Osteoblast (primary cell): ENCODE measurements around the gene TNPO3. TPM values are rescaled to one million over a fixed set of nuclear protein-coding genes. Genes with fewer than 3 reads are reported as not detected.

ENCODE experiments used
- DNase-seq: peaks from one replicate; pipeline ENCODE4 v3.0.0; 2011; ENCODE audit warnings: low spot score, mixed read lengths; ENCODE audit not compliant: insufficient read length; ENCODE audit errors: missing footprints
- H2AFZ ChIP-seq: 2 replicates; pipeline ENCODE4 v1.6.0; 2011; ENCODE audit warnings: mild to moderate bottlenecking, low read length
- H3K27ac ChIP-seq: 2 replicates; pipeline ENCODE4 v1.5.1; 2011; ENCODE audit warnings: mild to moderate bottlenecking, low read depth, low read length, moderate library complexity
- H3K27me3 ChIP-seq: 2 replicates; pipeline ENCODE4 v1.6.0; 2012; ENCODE audit warnings: mild to moderate bottlenecking, control low read depth, inconsistent platforms, low read length, moderate library complexity; ENCODE audit not compliant: insufficient read depth
- H3K36me3 ChIP-seq: 2 replicates; pipeline ENCODE4 v1.5.1; 2011; ENCODE audit warnings: mild to moderate bottlenecking, low read length, control low read depth, moderate library complexity; ENCODE audit not compliant: insufficient read depth
- H3K4me1 ChIP-seq: 2 replicates; pipeline ENCODE4 v1.5.1; 2011; ENCODE audit warnings: mild to moderate bottlenecking, low read length, control low read depth, moderate library complexity; ENCODE audit not compliant: insufficient read depth
- H3K4me2 ChIP-seq: 2 replicates; pipeline ENCODE4 v1.6.0; 2011; ENCODE audit warnings: mild to moderate bottlenecking, low read length; ENCODE audit not compliant: insufficient read depth
- H3K4me3 ChIP-seq: fragments of 200-600 bp; sonication (generic); 3 replicates; pipeline ENCODE4 v1.5.1; 2012; ENCODE audit warnings: mild to moderate bottlenecking, low read length, inconsistent platforms; ENCODE audit not compliant: insufficient read depth
- H3K79me2 ChIP-seq: 2 replicates; pipeline ENCODE4 v1.6.0; 2012; ENCODE audit warnings: mild to moderate bottlenecking, low read length, control low read depth, inconsistent platforms; ENCODE audit not compliant: insufficient read depth
- H3K9me3 ChIP-seq: 2 replicates; pipeline ENCODE4 v1.5.1; 2011; ENCODE audit warnings: low read depth, low read length, control low read depth
- H4K20me1 ChIP-seq: 2 replicates; pipeline ENCODE4 v1.6.0; 2012; ENCODE audit warnings: mild to moderate bottlenecking, low read length, control low read depth; ENCODE audit not compliant: insufficient read depth
- total RNA-seq: library from RNA; depleted of rRNA; stranded (reverse); fragments of >200 nt; gene quantifications from 2 replicates; pipeline ENCODE4 v1.2.3, GENCODE V29; 2012
- TF ChIP-seq, protein P1 (sequence below): IDR thresholded peaks from 2 replicates; pipeline ENCODE4 v1.5.1; 2011; ENCODE audit warnings: mild to moderate bottlenecking, low read depth, low read length, moderate library complexity; ENCODE audit errors: extremely low read depth

TNPO3 gene
- total RNA-seq, 1 donor: 56.1 TPM

- Histone ChIP-seq H4K20me1 (peaks cover 2% of the 10 kb centered on the region), H3K9me3 (no peaks in the 10 kb centered on the region), H2AFZ (no peak overlapping the region), H3K79me2 (no peaks in the 10 kb centered on the region), H3K4me1 (no peaks in the 10 kb centered on the region), H3K4me3 (no peak overlapping the region), H3K27ac (no peak overlapping the region), H3K4me2 (no peak overlapping the region), H3K36me3 (peaks cover 65% of the 10 kb centered on the region), H3K27me3 (no peaks in the 10 kb centered on the region)
- TF ChIP-seq, protein P1, sequence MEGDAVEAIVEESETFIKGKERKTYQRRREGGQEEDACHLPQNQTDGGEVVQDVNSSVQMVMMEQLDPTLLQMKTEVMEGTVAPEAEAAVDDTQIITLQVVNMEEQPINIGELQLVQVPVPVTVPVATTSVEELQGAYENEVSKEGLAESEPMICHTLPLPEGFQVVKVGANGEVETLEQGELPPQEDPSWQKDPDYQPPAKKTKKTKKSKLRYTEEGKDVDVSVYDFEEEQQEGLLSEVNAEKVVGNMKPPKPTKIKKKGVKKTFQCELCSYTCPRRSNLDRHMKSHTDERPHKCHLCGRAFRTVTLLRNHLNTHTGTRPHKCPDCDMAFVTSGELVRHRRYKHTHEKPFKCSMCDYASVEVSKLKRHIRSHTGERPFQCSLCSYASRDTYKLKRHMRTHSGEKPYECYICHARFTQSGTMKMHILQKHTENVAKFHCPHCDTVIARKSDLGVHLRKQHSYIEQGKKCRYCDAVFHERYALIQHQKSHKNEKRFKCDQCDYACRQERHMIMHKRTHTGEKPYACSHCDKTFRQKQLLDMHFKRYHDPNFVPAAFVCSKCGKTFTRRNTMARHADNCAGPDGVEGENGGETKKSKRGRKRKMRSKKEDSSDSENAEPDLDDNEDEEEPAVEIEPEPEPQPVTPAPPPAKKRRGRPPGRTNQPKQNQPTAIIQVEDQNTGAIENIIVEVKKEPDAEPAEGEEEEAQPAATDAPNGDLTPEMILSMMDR: no peak
- no peak for DNase-seq
These were observed 69.3 kb downstream of the TNPO3 start for GRCh38 chr7:128985660-128986059.

GRCh38 chr7:128982105-128982504 is 72.8 kb downstream of the TNPO3 start:
- DNase-seq: no peak
- Histone ChIP-seq H3K4me3 (no peak overlapping the region), H2AFZ (no peak overlapping the region), H3K27ac (no peak overlapping the region), H3K4me2 (no peak overlapping the region), H3K9me3 (no peaks in the 10 kb centered on the region), H3K4me1 (no peaks in the 10 kb centered on the region), H4K20me1 (peaks cover 2% of the 10 kb centered on the region), H3K27me3 (no peaks in the 10 kb centered on the region), H3K36me3 (peaks cover 60% of the 10 kb centered on the region), H3K79me2 (no peaks in the 10 kb centered on the region)
- TF ChIP-seq, protein P1: no peak

- TF ChIP-seq, protein P1: no peak
- Histone ChIP-seq H3K4me1 (peaks cover 2% of the 10 kb centered on the region), H3K79me2 (no peaks in the 10 kb centered on the region), H3K4me2 (no peak overlapping the region), H3K27ac (peak overlapping the region; percentile 38), H3K9me3 (no peaks in the 10 kb centered on the region), H3K27me3 (no peaks in the 10 kb centered on the region), H3K36me3 (peaks cover 62% of the 10 kb centered on the region), H4K20me1 (no peaks in the 10 kb centered on the region), H2AFZ (no peak overlapping the region), H3K4me3 (no peak overlapping the region)
- no peak for DNase-seq
These were observed 80.5 kb downstream of the TNPO3 start for GRCh38 chr7:128974241-128974934.

GRCh38 chr7:128968624-128969023 is 86.3 kb downstream of the TNPO3 start:
- TF ChIP-seq, protein P1: no peak

More at GRCh38 chr7:128968624-128969023, 86.3 kb downstream of the TNPO3 start:
- DNase-seq: no peak
- H3K4me3 ChIP-seq: no peak overlapping the region
- H3K27me3 ChIP-seq: no peaks in the 10 kb centered on the region
- no peak overlapping the region for H3K4me2 ChIP-seq
- H3K36me3 ChIP-seq: peaks cover 83% of the 10 kb centered on the region
- H2AFZ ChIP-seq: no peak overlapping the region
- H4K20me1 ChIP-seq: no peaks in the 10 kb centered on the region
- H3K9me3 ChIP-seq: no peaks in the 10 kb centered on the region
- H3K27ac ChIP-seq: no peak overlapping the region
- peaks cover 3% of the 10 kb centered on the region for H3K4me1 ChIP-seq
- no peaks in the 10 kb centered on the region for H3K79me2 ChIP-seq
